OCI-LY7 (cell line): ENCODE results near the gene ZNF30. TPM values are rescaled to one million over a fixed set of nuclear protein-coding genes. Genes with fewer than 3 reads are reported as not detected.

ENCODE experiments used
- BruUV-seq: library from RNA; stranded (reverse); fragments of 400-500 nt; replicated peaks from 2 replicates; lab custom pipeline; 2021; lab: Mats Ljungman, UMichigan
- CTCF ChIA-PET: fragments of 300-600 bp; sonication (Branson Sonifier 250); formaldehyde crosslinking; loops from one replicate; lab custom pipeline; 2022; ENCODE audit warnings: antibody characterized with exemption; ENCODE audit not compliant: unreplicated experiment; lab: Charles Lee
- POLR2A ChIA-PET: fragments of 300-600 bp; sonication (Branson Sonifier 250); formaldehyde crosslinking; loops from one replicate; lab custom pipeline; 2022; ENCODE audit warnings: antibody characterized with exemption; lab: Charles Lee
- DNase-seq: peaks from one replicate; pipeline ENCODE4 v3.0.0-alpha.2; 2015; ENCODE audit warnings: low spot score
- H2AFZ ChIP-seq: fragments of 200-600 bp; sonication (generic), shearing (Covaris generic); 2 replicates; pipeline ENCODE4 v1.6.1; 2014; ENCODE audit warnings: mild to moderate bottlenecking, antibody characterized with exemption, low read length, moderate library complexity
- H3K27ac ChIP-seq: fragments of 200-600 bp; sonication (generic); 2 replicates; pipeline ENCODE4 v1.5.1; 2014; ENCODE audit warnings: mixed run types, low read depth, mild to moderate bottlenecking, moderate library complexity, low read length, inconsistent platforms; ENCODE audit not compliant: poor library complexity, severe bottlenecking
- H3K36me3 ChIP-seq: fragments of 200-600 bp; sonication (generic); 2 replicates; pipeline ENCODE4 v1.6.1; 2014; ENCODE audit warnings: mild to moderate bottlenecking, antibody characterized with exemption, low read length, moderate library complexity, mixed read lengths; ENCODE audit not compliant: insufficient read depth
- H3K4me1 ChIP-seq: fragments of 200-600 bp; sonication (generic); 2 replicates; pipeline ENCODE4 v1.5.1; 2014; ENCODE audit warnings: mild to moderate bottlenecking, low read length; ENCODE audit not compliant: insufficient read depth, poor library complexity, severe bottlenecking
- H3K4me2 ChIP-seq: fragments of 200-600 bp; sonication (generic); 2 replicates; pipeline ENCODE4 v1.6.1; 2014; ENCODE audit warnings: mild to moderate bottlenecking, low read length
- H3K4me3 ChIP-seq: fragments of 200-600 bp; sonication (generic); 2 replicates; pipeline ENCODE4 v1.5.1; 2014; ENCODE audit warnings: mild to moderate bottlenecking, low read depth, low read length; ENCODE audit not compliant: poor library complexity, severe bottlenecking
- H3K79me2 ChIP-seq: fragments of 200-600 bp; sonication (generic); 2 replicates; pipeline ENCODE4 v1.6.1; 2016; ENCODE audit warnings: low read depth, mild to moderate bottlenecking, low read length, moderate library complexity, mixed read lengths; ENCODE audit not compliant: insufficient read depth
- H3K9me2 ChIP-seq: fragments of 200-600 bp; sonication (generic); 2 replicates; pipeline ENCODE4 v1.6.1; 2016; ENCODE audit warnings: mild to moderate bottlenecking, low read length, mixed read lengths; ENCODE audit not compliant: insufficient read depth
- H3K9me3 ChIP-seq: fragments of 200-600 bp; sonication (generic); 2 replicates; pipeline ENCODE4 v1.6.1; 2014; ENCODE audit warnings: mild to moderate bottlenecking, mixed run types, low read length, mixed read lengths
- H4K20me1 ChIP-seq: fragments of 200-600 bp; sonication (generic); 2 replicates; pipeline ENCODE4 v1.6.1; 2014; ENCODE audit warnings: mild to moderate bottlenecking, antibody characterized with exemption, low read length, moderate library complexity, mixed read lengths; ENCODE audit not compliant: insufficient read depth
- EZH2phosphoT487 ChIP-seq: fragments of 200-600 bp; sonication (generic); IDR thresholded peaks from 2 replicates; pipeline ENCODE4 v1.6.1; 2018; ENCODE audit warnings: low read depth, borderline replicate concordance, mild to moderate bottlenecking, mixed run types, antibody characterized with exemption, low read length, moderate library complexity, mixed read lengths
- intact Hi-C: fragments of 100-400 bp; cut with micrococcal nuclease; formaldehyde crosslinking; loops from one replicate; pipeline ENCODE4 v1.10.0; 2022; ENCODE audit not compliant: unreplicated experiment
- total RNA-seq, 2 experiments: library from RNA; depleted of rRNA in 1 of 2; stranded (reverse); fragments of >200 nt in 1 of 2; shearing (Covaris generic) in 1 of 2; gene quantifications; 2 replicates each; pipeline ENCODE4 v1.2.3, GENCODE V29; 2014 to 2022
- TF ChIP-seq, protein P1 (sequence below): fragments of 200-600 bp; sonication (generic); conservative IDR thresholded peaks from 2 replicates; pipeline ENCODE4 v1.5.1; 2014; ENCODE audit warnings: mild to moderate bottlenecking, antibody characterized with exemption, low read length, moderate library complexity, mixed read lengths

The ZNF30 gene
- total RNA-seq, 2 experiments from 2014 or later, result not detected

DNA sequence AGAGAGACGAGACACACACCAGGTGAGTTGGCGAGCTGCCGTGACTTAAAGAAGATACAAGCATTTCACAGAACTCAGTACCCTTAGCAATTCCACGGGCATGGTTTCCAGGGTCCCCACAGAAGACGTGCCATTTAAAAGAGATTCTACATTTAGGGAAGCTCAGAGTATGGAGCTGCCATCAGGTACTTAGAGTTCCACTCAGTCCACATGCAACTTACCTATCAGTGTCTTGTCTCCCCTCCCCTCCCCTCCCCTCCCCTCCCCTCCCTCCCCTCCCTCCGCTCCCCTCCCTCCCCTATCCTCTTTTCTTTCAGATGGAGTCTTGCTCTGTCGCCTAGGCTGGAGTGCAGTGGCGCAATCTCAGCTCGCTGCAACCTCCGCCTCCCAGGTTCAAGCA is 12.2 kb downstream of the ZNF30 start:
- Histone ChIP-seq H3K79me2 (no peaks in the 10 kb centered on the region), H3K36me3 (no peaks in the 10 kb centered on the region), H3K9me3 (peaks cover 6% of the 10 kb centered on the region; the same call in 1 of the 2 replicates), H3K4me1 (no peaks in the 10 kb centered on the region), H3K9me2 (no peaks in the 10 kb centered on the region), H4K20me1 (no peaks in the 10 kb centered on the region), H2AFZ (no peak overlapping the region), H3K27ac (no peak overlapping the region), H3K4me3 (no peak overlapping the region), H3K4me2 (no peak overlapping the region)
- no peak for DNase-seq
- TF ChIP-seq, protein P1, sequence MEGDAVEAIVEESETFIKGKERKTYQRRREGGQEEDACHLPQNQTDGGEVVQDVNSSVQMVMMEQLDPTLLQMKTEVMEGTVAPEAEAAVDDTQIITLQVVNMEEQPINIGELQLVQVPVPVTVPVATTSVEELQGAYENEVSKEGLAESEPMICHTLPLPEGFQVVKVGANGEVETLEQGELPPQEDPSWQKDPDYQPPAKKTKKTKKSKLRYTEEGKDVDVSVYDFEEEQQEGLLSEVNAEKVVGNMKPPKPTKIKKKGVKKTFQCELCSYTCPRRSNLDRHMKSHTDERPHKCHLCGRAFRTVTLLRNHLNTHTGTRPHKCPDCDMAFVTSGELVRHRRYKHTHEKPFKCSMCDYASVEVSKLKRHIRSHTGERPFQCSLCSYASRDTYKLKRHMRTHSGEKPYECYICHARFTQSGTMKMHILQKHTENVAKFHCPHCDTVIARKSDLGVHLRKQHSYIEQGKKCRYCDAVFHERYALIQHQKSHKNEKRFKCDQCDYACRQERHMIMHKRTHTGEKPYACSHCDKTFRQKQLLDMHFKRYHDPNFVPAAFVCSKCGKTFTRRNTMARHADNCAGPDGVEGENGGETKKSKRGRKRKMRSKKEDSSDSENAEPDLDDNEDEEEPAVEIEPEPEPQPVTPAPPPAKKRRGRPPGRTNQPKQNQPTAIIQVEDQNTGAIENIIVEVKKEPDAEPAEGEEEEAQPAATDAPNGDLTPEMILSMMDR, result no peak
- TF ChIP-seq EZH2phosphoT487, result no peak
- BruUV-seq, result no TSS peak
- intact Hi-C loops, result no loop called here
- POLR2A ChIA-PET, result no interaction called here
- CTCF ChIA-PET, result no interaction called here

DNA sequence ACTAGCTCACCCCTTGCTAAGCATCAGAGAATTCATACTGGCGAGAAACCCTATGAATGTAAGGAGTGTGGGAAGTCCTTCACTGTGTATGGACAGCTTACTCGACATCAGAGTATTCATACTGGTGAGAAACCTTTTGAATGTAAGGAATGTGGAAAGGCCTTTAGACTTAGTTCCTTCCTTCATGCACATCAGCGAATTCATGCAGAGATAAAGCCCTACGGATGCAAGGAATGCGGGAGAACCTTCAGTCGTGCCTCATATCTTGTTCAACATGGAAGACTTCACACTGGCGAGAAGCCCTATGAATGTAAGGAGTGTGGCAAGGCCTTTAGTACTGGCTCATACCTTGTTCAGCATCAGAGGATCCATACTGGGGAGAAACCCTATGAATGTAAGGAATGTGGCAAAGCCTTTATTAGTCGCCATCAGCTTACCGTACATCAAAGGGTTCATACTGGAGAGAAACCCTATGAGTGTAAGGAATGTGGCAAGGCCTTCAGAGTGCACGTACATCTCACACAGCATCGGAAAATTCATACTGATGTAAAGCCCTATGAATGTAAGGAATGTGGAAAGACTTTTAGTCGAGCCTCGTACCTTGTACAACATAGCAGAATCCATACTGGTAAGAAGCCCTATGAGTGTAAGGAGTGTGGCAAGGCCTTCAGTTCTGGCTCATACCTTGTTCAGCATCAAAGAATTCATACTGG is 17.3 kb downstream of the ZNF30 start:
- Histone ChIP-seq H3K9me2 (no peaks in the 10 kb centered on the region), H3K79me2 (no peaks in the 10 kb centered on the region), H3K27ac (no peak overlapping the region), H4K20me1 (no peaks in the 10 kb centered on the region), H3K4me1 (no peaks in the 10 kb centered on the region), H3K4me3 (no peak overlapping the region), H3K9me3 (peaks cover 9% of the 10 kb centered on the region; the same call in 1 of the 2 replicates), H3K4me2 (no peak overlapping the region), H2AFZ (no peak overlapping the region), H3K36me3 (no peaks in the 10 kb centered on the region)
- ChIA-PET POLR2A (no interaction called here), CTCF (no interaction called here)
- no peak for TF ChIP-seq EZH2phosphoT487
- TF ChIP-seq, protein P1, result no peak
- intact Hi-C loops, result no loop called here
- no peak for DNase-seq
- BruUV-seq, result no TSS peak

DNA sequence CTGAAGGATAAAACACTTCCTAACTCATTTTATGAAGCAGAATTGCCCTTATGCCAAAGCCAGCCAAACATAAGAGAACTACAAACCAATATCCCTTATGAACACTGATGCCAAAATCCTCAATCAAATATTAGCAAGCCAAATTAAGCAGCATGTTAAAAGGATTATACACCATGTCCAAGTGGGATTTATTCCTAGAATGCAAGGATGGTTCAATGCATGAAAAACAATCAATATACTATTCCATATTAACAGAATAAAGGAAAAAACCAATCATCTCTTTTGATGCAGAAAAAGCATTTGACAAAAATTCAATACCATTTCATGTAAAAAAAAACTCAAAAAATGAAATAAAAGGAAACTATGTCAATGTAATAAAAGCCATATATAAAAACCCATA is 26.4 kb downstream of the ZNF30 start:
- peaks cover 20% of the 10 kb centered on the region for H3K36me3 ChIP-seq
- DNase-seq, result no peak
- H3K4me3 ChIP-seq, result no peak overlapping the region
- no peaks in the 10 kb centered on the region for H3K79me2 ChIP-seq
- no peaks in the 10 kb centered on the region for H3K9me2 ChIP-seq
- TF ChIP-seq, protein P1, result no peak
- TF ChIP-seq EZH2phosphoT487, result no peak
- H4K20me1 ChIP-seq, result no peaks in the 10 kb centered on the region
- intact Hi-C loops, result no loop called here
- no peaks in the 10 kb centered on the region for H3K4me1 ChIP-seq
- BruUV-seq, result no TSS peak
- H3K9me3 ChIP-seq, result peaks cover 18% of the 10 kb centered on the region
- H3K27ac ChIP-seq, result no peak overlapping the region
- H2AFZ ChIP-seq, result no peak overlapping the region
- H3K4me2 ChIP-seq, result no peak overlapping the region
- CTCF ChIA-PET, result no interaction called here
- POLR2A ChIA-PET, result interaction anchor here (0.5 to 0.7 kb wide), 2 partner anchors 10 kb away, joined by 3 read pairs; no protein-coding TSS in a partner anchor
